ENCODE results near the gene SMCO4.

The SMCO4 gene

DNA sequence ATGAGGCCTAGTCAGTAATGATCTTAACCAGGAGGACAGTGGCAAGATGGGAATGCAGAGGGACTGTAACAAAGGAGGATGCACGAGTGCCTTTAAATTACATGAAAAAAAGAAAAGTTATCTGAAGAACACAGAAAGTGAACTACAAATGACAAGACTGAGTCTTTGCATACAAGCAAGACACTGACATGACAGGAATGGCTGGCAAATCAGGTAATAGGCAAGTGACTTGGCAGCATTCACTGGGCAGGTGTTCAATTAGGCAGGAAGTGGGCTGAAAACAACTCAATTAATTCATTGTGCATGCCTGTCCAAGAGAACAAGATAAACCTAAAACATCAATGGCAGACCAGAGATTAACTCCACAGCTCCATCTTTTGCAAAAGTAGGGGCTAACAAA, 24.0 kb downstream of the SMCO4 start:
- no peak overlapping the region for H3K27ac ChIP-seq
- TF ChIP-seq, protein P1, sequence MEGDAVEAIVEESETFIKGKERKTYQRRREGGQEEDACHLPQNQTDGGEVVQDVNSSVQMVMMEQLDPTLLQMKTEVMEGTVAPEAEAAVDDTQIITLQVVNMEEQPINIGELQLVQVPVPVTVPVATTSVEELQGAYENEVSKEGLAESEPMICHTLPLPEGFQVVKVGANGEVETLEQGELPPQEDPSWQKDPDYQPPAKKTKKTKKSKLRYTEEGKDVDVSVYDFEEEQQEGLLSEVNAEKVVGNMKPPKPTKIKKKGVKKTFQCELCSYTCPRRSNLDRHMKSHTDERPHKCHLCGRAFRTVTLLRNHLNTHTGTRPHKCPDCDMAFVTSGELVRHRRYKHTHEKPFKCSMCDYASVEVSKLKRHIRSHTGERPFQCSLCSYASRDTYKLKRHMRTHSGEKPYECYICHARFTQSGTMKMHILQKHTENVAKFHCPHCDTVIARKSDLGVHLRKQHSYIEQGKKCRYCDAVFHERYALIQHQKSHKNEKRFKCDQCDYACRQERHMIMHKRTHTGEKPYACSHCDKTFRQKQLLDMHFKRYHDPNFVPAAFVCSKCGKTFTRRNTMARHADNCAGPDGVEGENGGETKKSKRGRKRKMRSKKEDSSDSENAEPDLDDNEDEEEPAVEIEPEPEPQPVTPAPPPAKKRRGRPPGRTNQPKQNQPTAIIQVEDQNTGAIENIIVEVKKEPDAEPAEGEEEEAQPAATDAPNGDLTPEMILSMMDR (conservative IDR thresholded peaks at IDR 0.05; ENCODE audit: low read depth): no peak
- no peak for DNase-seq (ENCODE audit: low spot score)
- ChIA-PET CTCF (no interaction called here), POLR2A (ENCODE audit: low non-redundant PET) (no interaction called here)

- no peak for DNase-seq (ENCODE audit: low spot score)
- ChIA-PET POLR2A (ENCODE audit: low non-redundant PET) (no interaction called here), CTCF (no interaction called here)
- TF ChIP-seq, protein P1 (conservative IDR thresholded peaks at IDR 0.05; ENCODE audit: low read depth): no peak
- no peak overlapping the region for H3K27ac ChIP-seq
Measured at GRCh38 chr11:93518081-93518480, 25.1 kb downstream of the SMCO4 start.

DNA sequence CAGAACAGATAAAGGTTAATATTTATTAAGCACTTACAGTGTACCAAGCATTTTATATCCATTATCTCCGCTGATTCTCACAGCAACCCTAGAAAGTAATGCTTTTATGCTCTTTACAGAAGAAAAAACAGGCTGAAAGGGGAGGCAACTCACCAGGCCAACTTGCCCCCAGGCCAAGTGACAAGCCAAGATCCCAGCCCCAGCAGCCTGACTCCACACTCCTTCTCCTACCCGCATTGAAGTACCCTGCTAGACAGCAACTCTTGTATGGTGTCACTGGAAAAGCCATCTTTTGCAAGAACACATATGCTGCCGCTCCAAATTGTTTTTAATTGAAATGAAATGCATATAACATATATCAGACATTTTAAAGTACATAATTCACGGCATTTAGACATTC, 25.6 kb downstream of the SMCO4 start:
- POLR2A ChIA-PET (ENCODE audit: low non-redundant PET): no interaction called here

GRCh38 chr11:93517041-93517440, 26.1 kb downstream of the SMCO4 start:
- ChIA-PET CTCF (interaction anchor here (0.7 kb wide), 1 partner anchor 261 kb away, joined by 3 read pairs; no protein-coding TSS in a partner anchor), POLR2A (ENCODE audit: low non-redundant PET) (no interaction called here)
- H3K27ac ChIP-seq: no peak overlapping the region
- no peak for DNase-seq (ENCODE audit: low spot score)
- TF ChIP-seq, protein P1 (conservative IDR thresholded peaks at IDR 0.05; ENCODE audit: low read depth): no peak

More for the DNA sequence above, 25.6 kb downstream of the SMCO4 start:
- DNase-seq (ENCODE audit: low spot score): no peak
- CTCF ChIA-PET: no interaction called here
- TF ChIP-seq, protein P1 (conservative IDR thresholded peaks at IDR 0.05; ENCODE audit: low read depth): no peak
- H3K27ac ChIP-seq: no peak overlapping the region

GRCh38 chr11:93515441-93516025, 27.7 kb downstream of the SMCO4 start:
- TF ChIP-seq, protein P1 (conservative IDR thresholded peaks at IDR 0.05; ENCODE audit: low read depth): no peak
- CTCF ChIA-PET: interaction anchor here (0.5 kb wide), 1 partner anchor 204 kb away, joined by 4 read pairs; no protein-coding TSS in a partner anchor
- H3K27ac ChIP-seq: no peak overlapping the region
- no peak for DNase-seq (ENCODE audit: low spot score)
- POLR2A ChIA-PET (ENCODE audit: low non-redundant PET): interaction anchor here (0.5 to 0.6 kb wide), 2 partner anchors 27 to 36 kb away, joined by 3 read pairs; no protein-coding TSS in a partner anchor

GRCh38 chr11:93514712-93515111, 28.5 kb downstream of the SMCO4 start:
- CTCF ChIA-PET: interaction anchor here (0.5 kb wide), 1 partner anchor 205 kb away, joined by 4 read pairs; no protein-coding TSS in a partner anchor
- no peak overlapping the region for H3K27ac ChIP-seq
- POLR2A ChIA-PET (ENCODE audit: low non-redundant PET): interaction anchor here (0.6 kb wide), 1 partner anchor 35 kb away, joined by 3 read pairs; no protein-coding TSS in a partner anchor
- TF ChIP-seq, protein P1 (conservative IDR thresholded peaks at IDR 0.05; ENCODE audit: low read depth): no peak
- no peak for DNase-seq (ENCODE audit: low spot score)
